GM12872 (cell line): ENCODE data around the gene PDSS2.

ENCODE experiments used
- CTCF ChIP-seq: IDR thresholded peaks from 3 replicates; pipeline ENCODE4 v1.5.1; 2011; ENCODE audit warnings: low read depth, mild to moderate bottlenecking, low read length, moderate library complexity; ENCODE audit not compliant: insufficient read depth

Gene PDSS2

GRCh38 chr6:107290491-107290890, 168.9 kb downstream of the PDSS2 start:
- no peak for TF ChIP-seq CTCF

- no peak for TF ChIP-seq CTCF
These were observed 174.6 kb downstream of the PDSS2 start for GRCh38 chr6:107284805-107285204.

GRCh38 chr6:107280791-107281190, 178.6 kb downstream of the PDSS2 start:
- no peak for TF ChIP-seq CTCF

- TF ChIP-seq CTCF = no peak
These were observed 184.0 kb downstream of the PDSS2 start for GRCh38 chr6:107275330-107275865.

GRCh38 chr6:107274288-107274687, 185.1 kb downstream of the PDSS2 start:
- no peak for TF ChIP-seq CTCF

- TF ChIP-seq CTCF = no peak
These were observed 187.1 kb downstream of the PDSS2 start for GRCh38 chr6:107272246-107272645.

- no peak for TF ChIP-seq CTCF
These were observed 188.1 kb downstream of the PDSS2 start for GRCh38 chr6:107271208-107271790.

GRCh38 chr6:107267634-107268033, 191.7 kb downstream of the PDSS2 start:
- TF ChIP-seq CTCF = no peak
